ENCODE data around the gene ZNF746. TPM values are rescaled to one million over a fixed set of nuclear protein-coding genes. Genes with fewer than 3 reads are reported as not detected.

Gene ZNF746
- total and polyA plus RNA-seq, 3 donors from 2014 or later = 32.1 to 56.7 (median 49.3) TPM

- no peaks in the 10 kb centered on the region for H3K27me3 ChIP-seq
- no peak for TF ChIP-seq POLR2A (IDR thresholded peaks at IDR 0.05)
- TF ChIP-seq, protein P1, sequence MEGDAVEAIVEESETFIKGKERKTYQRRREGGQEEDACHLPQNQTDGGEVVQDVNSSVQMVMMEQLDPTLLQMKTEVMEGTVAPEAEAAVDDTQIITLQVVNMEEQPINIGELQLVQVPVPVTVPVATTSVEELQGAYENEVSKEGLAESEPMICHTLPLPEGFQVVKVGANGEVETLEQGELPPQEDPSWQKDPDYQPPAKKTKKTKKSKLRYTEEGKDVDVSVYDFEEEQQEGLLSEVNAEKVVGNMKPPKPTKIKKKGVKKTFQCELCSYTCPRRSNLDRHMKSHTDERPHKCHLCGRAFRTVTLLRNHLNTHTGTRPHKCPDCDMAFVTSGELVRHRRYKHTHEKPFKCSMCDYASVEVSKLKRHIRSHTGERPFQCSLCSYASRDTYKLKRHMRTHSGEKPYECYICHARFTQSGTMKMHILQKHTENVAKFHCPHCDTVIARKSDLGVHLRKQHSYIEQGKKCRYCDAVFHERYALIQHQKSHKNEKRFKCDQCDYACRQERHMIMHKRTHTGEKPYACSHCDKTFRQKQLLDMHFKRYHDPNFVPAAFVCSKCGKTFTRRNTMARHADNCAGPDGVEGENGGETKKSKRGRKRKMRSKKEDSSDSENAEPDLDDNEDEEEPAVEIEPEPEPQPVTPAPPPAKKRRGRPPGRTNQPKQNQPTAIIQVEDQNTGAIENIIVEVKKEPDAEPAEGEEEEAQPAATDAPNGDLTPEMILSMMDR (IDR thresholded peaks at IDR 0.05) = no peak
- no peaks in the 10 kb centered on the region for H3K4me1 ChIP-seq
- no peaks in the 10 kb centered on the region for H3K36me3 ChIP-seq (ENCODE audit: low read depth, missing control alignments)
- DNase-seq = no peak
- WGBS, 2 donors = 84 to 92% methylated on average over 8 of the region's 8 CpGs
- no peak overlapping the region for H3K27ac ChIP-seq
- H3K4me3 ChIP-seq = no peak overlapping the region
- no peaks in the 10 kb centered on the region for H3K9me3 ChIP-seq
- intact Hi-C loops (cut with DNase I; ENCODE audit: low total_unique reads) = no loop called here
Measured at GRCh38 chr7:149469806-149470205, 27.8 kb downstream of the ZNF746 start.

DNA sequence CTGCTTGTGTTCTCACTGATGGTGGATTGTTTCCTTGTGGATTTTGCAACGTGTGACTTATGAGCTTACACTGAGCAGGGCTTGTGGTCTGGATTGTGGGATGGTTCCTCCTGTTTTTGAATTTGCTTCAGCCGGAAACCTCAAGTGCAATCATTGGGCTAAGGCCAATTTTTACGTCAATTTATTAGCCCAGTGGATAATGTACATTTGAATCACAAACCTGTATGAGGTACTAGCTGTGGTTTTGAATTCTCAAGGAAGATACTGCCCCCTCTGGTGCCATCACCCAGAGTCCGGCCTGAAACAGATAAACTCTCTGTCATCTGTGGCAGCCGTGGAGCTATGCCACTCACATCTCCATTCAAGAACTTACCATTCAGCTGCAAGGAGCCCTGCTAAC is 29.4 kb downstream of the ZNF746 start:
- no peak for DNase-seq

GRCh38 chr7:149467321-149467859 is 30.2 kb downstream of the ZNF746 start:
- Histone ChIP-seq H3K36me3 (ENCODE audit: low read depth, missing control alignments) (no peaks in the 10 kb centered on the region), H3K9me3 (no peaks in the 10 kb centered on the region), H3K27ac (no peak overlapping the region), H3K4me3 (no peak overlapping the region), H3K27me3 (no peaks in the 10 kb centered on the region), H3K4me1 (no peaks in the 10 kb centered on the region)
- TF ChIP-seq, protein P1 (IDR thresholded peaks at IDR 0.05) = no peak
- TF ChIP-seq POLR2A (IDR thresholded peaks at IDR 0.05) = no peak
- DNase-seq = no peak
- intact Hi-C loops (cut with DNase I; ENCODE audit: low total_unique reads) = no loop called here
- WGBS, 2 donors = 78 to 86% methylated on average over 1 of the region's 1 CpG

More for the DNA sequence above, 29.4 kb downstream of the ZNF746 start:
- intact Hi-C loops (cut with DNase I; ENCODE audit: low total_unique reads) = no loop called here
- Histone ChIP-seq H3K9me3 (no peaks in the 10 kb centered on the region), H3K4me3 (no peak overlapping the region), H3K27ac (no peak overlapping the region), H3K36me3 (ENCODE audit: low read depth, missing control alignments) (no peaks in the 10 kb centered on the region), H3K4me1 (no peaks in the 10 kb centered on the region), H3K27me3 (no peaks in the 10 kb centered on the region)
- WGBS, 2 donors = 84 to 89% methylated on average over 5 of the region's 5 CpGs
- no peak for TF ChIP-seq POLR2A (IDR thresholded peaks at IDR 0.05)
- TF ChIP-seq, protein P1 (IDR thresholded peaks at IDR 0.05) = no peak

DNA sequence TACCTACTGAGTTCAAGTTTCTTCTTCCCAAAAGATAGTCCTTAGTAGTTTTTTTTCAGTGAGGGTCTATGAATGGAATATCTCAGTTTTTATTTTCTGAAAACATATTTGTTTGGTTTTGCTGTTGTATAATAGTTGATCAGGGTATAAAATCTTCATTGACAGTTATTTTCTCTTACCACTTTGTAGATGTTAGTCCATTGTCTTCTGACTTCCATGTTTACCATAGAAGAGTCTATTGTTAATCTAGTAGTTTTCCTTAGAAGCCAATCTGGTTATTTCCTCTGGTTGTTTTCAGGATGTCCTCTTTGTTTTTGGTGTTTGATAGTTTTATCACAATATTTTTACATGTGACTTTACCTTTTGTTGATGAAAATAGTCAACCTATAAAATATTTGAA is 31.2 kb downstream of the ZNF746 start:
- TF ChIP-seq POLR2A (IDR thresholded peaks at IDR 0.05) = no peak
- TF ChIP-seq, protein P1 (IDR thresholded peaks at IDR 0.05) = no peak
- DNase-seq = no peak
- intact Hi-C loops (cut with DNase I; ENCODE audit: low total_unique reads) = no loop called here
- Histone ChIP-seq H3K27me3 (no peaks in the 10 kb centered on the region), H3K4me1 (no peaks in the 10 kb centered on the region), H3K27ac (no peak overlapping the region), H3K4me3 (no peak overlapping the region), H3K36me3 (ENCODE audit: low read depth, missing control alignments) (no peaks in the 10 kb centered on the region), H3K9me3 (no peaks in the 10 kb centered on the region)

- Histone ChIP-seq H3K36me3 (ENCODE audit: low read depth, missing control alignments) (no peaks in the 10 kb centered on the region), H3K9me3 (no peaks in the 10 kb centered on the region), H3K27ac (no peak overlapping the region), H3K4me1 (peaks cover 6% of the 10 kb centered on the region), H3K27me3 (no peaks in the 10 kb centered on the region), H3K4me3 (no peak overlapping the region)
- intact Hi-C loops (cut with DNase I; ENCODE audit: low total_unique reads) = no loop called here
- no peak for DNase-seq
- no peak for TF ChIP-seq POLR2A (IDR thresholded peaks at IDR 0.05)
- TF ChIP-seq, protein P1 (IDR thresholded peaks at IDR 0.05) = no peak
- 70 to 100% methylated on average over 1 of the region's 1 CpG for WGBS, 2 donors
Measured at GRCh38 chr7:149463500-149464161, 34.0 kb downstream of the ZNF746 start.

Data from testis (tissue), 3 donors.